Sigmoid colon (tissue), 7 donors: ENCODE measurements around the gene TPMT. TPM values are rescaled to one million over a fixed set of nuclear protein-coding genes. Genes with fewer than 3 reads are reported as not detected.

ENCODE experiments used
- DNase-seq: peaks from one replicate; pipeline ENCODE4 v3.0.0-alpha.2; 2019
- H3K27ac ChIP-seq, 4 donors: fragments of 200-600 bp; sonication (generic); one replicate each; pipeline ENCODE4 v1.5.1; 2016 to 2019; ENCODE audit warnings: mild to moderate bottlenecking in 1 of 4
- H3K27me3 ChIP-seq, 3 donors: fragments of 200-600 bp; sonication (generic); one replicate each; pipeline ENCODE4 v1.5.1; 2019; ENCODE audit warnings: mild to moderate bottlenecking in 1 of 3
- H3K36me3 ChIP-seq, 4 donors: fragments of 200-600 bp; sonication (generic); one replicate each; pipeline ENCODE4 v1.5.1; 2016 to 2019
- H3K4me1 ChIP-seq, 4 donors: fragments of 200-600 bp; sonication (generic); one replicate each; pipeline ENCODE4 v1.5.1; 2017 to 2019
- H3K4me3 ChIP-seq, 4 donors: fragments of 200-600 bp; sonication (generic); one replicate each; pipeline ENCODE4 v1.5.1; 2017 to 2019; ENCODE audit warnings: mild to moderate bottlenecking in 2 of 4, moderate library complexity in 1 of 4
- H3K9me3 ChIP-seq, 4 donors: fragments of 200-600 bp in 3 of 4; sonication (generic) in 3 of 4; one replicate each; pipeline versions ENCODE4 v1.5.1 to v1.6.1; 2013 to 2019
- CTCF ChIP-seq, 4 experiments: fragments of 450-650 bp in 3 of 4; fragments of 200-600 bp in 1 of 4; IDR thresholded peaks; one replicate each; pipeline ENCODE4 v1.5.1; 2016 to 2019; ENCODE audit warnings: antibody characterized with exemption in 4 of 4, mild to moderate bottlenecking in 3 of 4, moderate library complexity in 2 of 4
- EP300 ChIP-seq, 4 donors: sonication (generic); formaldehyde crosslinking; IDR thresholded peaks; one replicate each; pipeline ENCODE4 v1.6.1; 2017; ENCODE audit warnings: antibody characterized with exemption in 4 of 4
- POLR2A ChIP-seq, 2 donors: fragments of 450-650 bp; IDR thresholded peaks; one replicate each; pipeline ENCODE4 v1.6.1; 2016; ENCODE audit warnings: antibody characterized with exemption in 2 of 2, mild to moderate bottlenecking in 2 of 2, moderate library complexity in 2 of 2
- POLR2AphosphoS5 ChIP-seq, 4 donors: sonication (generic); formaldehyde crosslinking; IDR thresholded peaks; one replicate each; pipeline ENCODE4 v1.6.1; 2017; ENCODE audit warnings: antibody characterized with exemption in 4 of 4
- WGBS, 2 donors: extraction: QIAGEN DNeasy Blood & Tissue Kit; methylation state at CpG; one replicate each; pipeline ENCODE4 v1.1.7; 2013; 5-methylcytosine and 5-hydroxymethylcytosine counted together
- intact Hi-C: fragments of 100-400 bp; cut with DNase I; formaldehyde crosslinking; loops from one replicate; pipeline ENCODE4 v1.15.1; 2023
- polyA plus RNA-seq, 3 donors: library from polyadenylated mRNA; stranded (reverse); fragments of 200-250 nt; gene quantifications; one replicate each; pipeline ENCODE4 v1.2.3, GENCODE V29; 2013
- total RNA-seq, 4 donors: library from RNA; depleted of rRNA; stranded (reverse); fragments of >200 nt; gene quantifications; one replicate each; pipeline ENCODE4 v1.1.0, GENCODE V29; 2016
- donor health status: healthy with polysubstance abuse.
- donor health status: Bipolar disorder and iron deficiency.
- donor health status: healthy.

TPMT gene
- total and polyA plus RNA-seq, 7 donors = 6.6 to 131 (median 11.1) TPM

- Histone ChIP-seq H3K27me3 (no peaks in the 10 kb centered on the region), H3K36me3 (no peaks in the 10 kb centered on the region), H3K9me3 (no peaks in the 10 kb centered on the region), H3K4me3 (no peak overlapping the region), H3K4me1 (no peaks in the 10 kb centered on the region), H3K27ac (no peak overlapping the region)
- TF ChIP-seq CTCF (IDR thresholded peaks at IDR 0.05) (no peak), POLR2AphosphoS5 (IDR thresholded peaks at IDR 0.05) (no peak), POLR2A (IDR thresholded peaks at IDR 0.05) (no peak), EP300 (IDR thresholded peaks at IDR 0.05) (no peak)
- no peak for DNase-seq
- 82 to 94% methylated on average over 2 of the region's 2 CpGs for WGBS, 2 donors
- intact Hi-C loops = no loop called here
Measured at GRCh38 chr6:18099511-18099910, 55.4 kb downstream of the TPMT start.

- H3K4me3 ChIP-seq = no peak overlapping the region
- H3K27me3 ChIP-seq = no peaks in the 10 kb centered on the region
- no peak for DNase-seq
- no peaks in the 10 kb centered on the region for H3K4me1 ChIP-seq
- 79 to 87% methylated on average over 3 of the region's 3 CpGs for WGBS, 2 donors
- no peak overlapping the region for H3K27ac ChIP-seq
- no peaks in the 10 kb centered on the region for H3K36me3 ChIP-seq
- intact Hi-C loops = no loop called here
- no peaks in the 10 kb centered on the region for H3K9me3 ChIP-seq
- TF ChIP-seq POLR2A (IDR thresholded peaks at IDR 0.05) = no peak
- no peak for TF ChIP-seq EP300 (IDR thresholded peaks at IDR 0.05)
- no peak for TF ChIP-seq CTCF (IDR thresholded peaks at IDR 0.05)
- TF ChIP-seq POLR2AphosphoS5 (IDR thresholded peaks at IDR 0.05) = no peak
Measured at GRCh38 chr6:18096423-18096822, 58.5 kb downstream of the TPMT start.

GRCh38 chr6:18091382-18091781 is 63.5 kb downstream of the TPMT start:
- DNase-seq = no peak
- whole genome bisulfite sequencing, 2 donors = 17 to 61% methylated on average over 1 of the region's 1 CpG
- TF ChIP-seq EP300 (IDR thresholded peaks at IDR 0.05) = no peak
- TF ChIP-seq POLR2A (IDR thresholded peaks at IDR 0.05) = no peak
- no peak for TF ChIP-seq CTCF (IDR thresholded peaks at IDR 0.05)
- TF ChIP-seq POLR2AphosphoS5 (IDR thresholded peaks at IDR 0.05) = no peak

GRCh38 chr6:18090349-18090786 is 64.5 kb downstream of the TPMT start:
- intact Hi-C loops = no loop called here

More at GRCh38 chr6:18091382-18091781, 63.5 kb downstream of the TPMT start:
- Histone ChIP-seq H3K27me3 (no peaks in the 10 kb centered on the region), H3K9me3 (no peaks in the 10 kb centered on the region), H3K4me1 (no peaks in the 10 kb centered on the region), H3K4me3 (no peak overlapping the region), H3K27ac (no peak overlapping the region), H3K36me3 (no peaks in the 10 kb centered on the region)
- intact Hi-C loops = no loop called here

More at GRCh38 chr6:18090349-18090786, 64.5 kb downstream of the TPMT start:
- 85 to 93% methylated on average over 1 of the region's 1 CpG for WGBS, 2 donors
- no peaks in the 10 kb centered on the region for H3K9me3 ChIP-seq
- DNase-seq = no peak
- no peaks in the 10 kb centered on the region for H3K4me1 ChIP-seq
- H3K27me3 ChIP-seq = no peaks in the 10 kb centered on the region
- no peaks in the 10 kb centered on the region for H3K36me3 ChIP-seq
- H3K4me3 ChIP-seq = no peak overlapping the region
- TF ChIP-seq CTCF (IDR thresholded peaks at IDR 0.05) = no peak
- no peak for TF ChIP-seq POLR2AphosphoS5 (IDR thresholded peaks at IDR 0.05)
- no peak for TF ChIP-seq POLR2A (IDR thresholded peaks at IDR 0.05)
- TF ChIP-seq EP300 (IDR thresholded peaks at IDR 0.05) = no peak
- H3K27ac ChIP-seq = no peak overlapping the region
